Esophagus (tissue), 2 donors: ENCODE measurements around the gene PITX3. TPM values are rescaled to one million over a fixed set of nuclear protein-coding genes. Genes with fewer than 3 reads are reported as not detected.

Experiments
- H3K27ac ChIP-seq, 2 donors: one replicate each; pipeline ENCODE4 v1.5.1; 2013; ENCODE audit warnings: low read depth in 2 of 2, mild to moderate bottlenecking in 2 of 2, inconsistent platforms in 1 of 2, low read length in 1 of 2, moderate library complexity in 1 of 2
- H3K27me3 ChIP-seq, 2 donors: one replicate each; pipeline ENCODE4 v1.6.1; 2013; ENCODE audit warnings: low read length in 2 of 2, control low read depth in 1 of 2, mild to moderate bottlenecking in 1 of 2; ENCODE audit not compliant: insufficient read depth in 2 of 2, control insufficient read depth in 1 of 2
- H3K36me3 ChIP-seq, 2 donors: one replicate each; pipeline ENCODE4 v1.6.1; 2013; ENCODE audit warnings: low read length in 1 of 2; ENCODE audit not compliant: control insufficient read depth in 2 of 2, insufficient read depth in 2 of 2
- H3K4me1 ChIP-seq, 2 donors: one replicate each; pipeline ENCODE4 v1.6.1; 2013; ENCODE audit warnings: low read length in 1 of 2; ENCODE audit not compliant: control insufficient read depth in 2 of 2, insufficient read depth in 2 of 2
- H3K4me3 ChIP-seq, 2 donors: one replicate each; pipeline ENCODE4 v1.5.1; 2013; ENCODE audit warnings: low read length in 2 of 2, mild to moderate bottlenecking in 2 of 2, low read depth in 1 of 2, moderate library complexity in 1 of 2
- H3K9me3 ChIP-seq, 2 donors: one replicate each; pipeline ENCODE4 v1.6.1; 2013; ENCODE audit warnings: mild to moderate bottlenecking in 2 of 2, low read depth in 1 of 2, low read length in 1 of 2, moderate library complexity in 1 of 2; ENCODE audit not compliant: control insufficient read depth in 2 of 2, insufficient read depth in 1 of 2
- WGBS, 2 donors: extraction: QIAGEN DNeasy Blood & Tissue Kit; methylation state at CpG; one replicate each; pipeline ENCODE4 v1.1.7; 2013; 5-methylcytosine and 5-hydroxymethylcytosine counted together
- polyA plus RNA-seq, 2 donors: library from polyadenylated mRNA; stranded (reverse); fragments of 200-250 nt; gene quantifications; one replicate each; pipeline ENCODE4 v1.2.3, GENCODE V29; 2013
- donor health status: healthy with polysubstance abuse.
- donor health status: Bipolar disorder and iron deficiency.

The PITX3 gene
- not detected for polyA plus RNA-seq

GRCh38 chr10:102241444-102242117 is at the start of gene PITX3:
TSS of gene PITX3 (minus strand) at chr10:102241512. CDS start at chr10:102232080, 9,432 bp downstream.
- Histone ChIP-seq H3K27me3 (no peaks in the 10 kb centered on the region), H3K27ac (no peak within 1 kb of the TSS), H3K36me3 (no peaks in the 10 kb centered on the region), H3K4me3 (peak within 1 kb of the TSS; percentile 53 to 56), H3K9me3 (no peaks in the 10 kb centered on the region), H3K4me1 (peaks cover 9 to 12% of the 10 kb centered on the region in 2 donors)
- WGBS, 2 donors = 0 to 2% methylated on average over 37 to 57 of the region's 57 CpGs

GRCh38 chr10:102289840-102290239 is 48.5 kb upstream of the PITX3 start:
- WGBS, 2 donors = 93 to 98% methylated on average over 3 of the region's 3 CpGs
- Histone ChIP-seq H3K4me1 (no peaks in the 10 kb centered on the region), H3K27ac (no peak overlapping the region), H3K9me3 (no peaks in the 10 kb centered on the region), H3K27me3 (no peaks in the 10 kb centered on the region), H3K4me3 (no peak overlapping the region), H3K36me3 (no peaks in the 10 kb centered on the region)

GRCh38 chr10:102289356-102289755 is 48.0 kb upstream of the PITX3 start:
- Histone ChIP-seq H3K4me1 (no peaks in the 10 kb centered on the region), H3K36me3 (no peaks in the 10 kb centered on the region), H3K27ac (no peak overlapping the region), H3K9me3 (no peaks in the 10 kb centered on the region), H3K27me3 (no peaks in the 10 kb centered on the region), H3K4me3 (no peak overlapping the region)
- 95 to 98% methylated on average over 2 of the region's 2 CpGs for WGBS, 2 donors

- 87 to 94% methylated on average over 4 of the region's 4 CpGs for WGBS, 2 donors
- Histone ChIP-seq H3K4me3 (no peak overlapping the region), H3K36me3 (no peaks in the 10 kb centered on the region), H3K4me1 (no peaks in the 10 kb centered on the region), H3K27me3 (no peaks in the 10 kb centered on the region), H3K9me3 (no peaks in the 10 kb centered on the region), H3K27ac (no peak overlapping the region)
Observed at GRCh38 chr10:102287991-102288390, 46.7 kb upstream of the PITX3 start.

GRCh38 chr10:102287538-102287937 is 46.2 kb upstream of the PITX3 start:
- Histone ChIP-seq H3K9me3 (no peaks in the 10 kb centered on the region), H3K36me3 (no peaks in the 10 kb centered on the region), H3K27ac (no peak overlapping the region), H3K4me1 (no peaks in the 10 kb centered on the region), H3K4me3 (no peak overlapping the region), H3K27me3 (no peaks in the 10 kb centered on the region)

GRCh38 chr10:102286216-102286615 is 44.9 kb upstream of the PITX3 start:
- H3K4me1 ChIP-seq = no peaks in the 10 kb centered on the region
- WGBS, 2 donors = 59% methylated on average over 2 of the region's 2 CpGs
- H3K9me3 ChIP-seq = no peaks in the 10 kb centered on the region
- no peak overlapping the region for H3K4me3 ChIP-seq
- H3K27ac ChIP-seq = no peak overlapping the region
- H3K36me3 ChIP-seq = no peaks in the 10 kb centered on the region
- no peaks in the 10 kb centered on the region for H3K27me3 ChIP-seq

- Histone ChIP-seq H3K4me1 (no peaks in the 10 kb centered on the region), H3K27ac (no peak overlapping the region)
Observed at GRCh38 chr10:102285133-102285532, 43.8 kb upstream of the PITX3 start.

GRCh38 chr10:102284531-102284930 is 43.2 kb upstream of the PITX3 start:
- 53 to 71% methylated on average over 2 of the region's 2 CpGs for WGBS, 2 donors
- Histone ChIP-seq H3K27ac (no peak overlapping the region), H3K27me3 (no peaks in the 10 kb centered on the region), H3K9me3 (no peaks in the 10 kb centered on the region), H3K4me1 (no peaks in the 10 kb centered on the region), H3K36me3 (no peaks in the 10 kb centered on the region), H3K4me3 (no peak overlapping the region)

More at GRCh38 chr10:102285133-102285532, 43.8 kb upstream of the PITX3 start:
- H3K36me3 ChIP-seq = no peaks in the 10 kb centered on the region
- no peaks in the 10 kb centered on the region for H3K9me3 ChIP-seq
- WGBS, 2 donors = 76 to 81% methylated on average over 2 of the region's 2 CpGs
- H3K4me3 ChIP-seq = no peak overlapping the region
- H3K27me3 ChIP-seq = no peaks in the 10 kb centered on the region

GRCh38 chr10:102283890-102284289 is 42.6 kb upstream of the PITX3 start:
- Histone ChIP-seq H3K4me1 (no peaks in the 10 kb centered on the region), H3K27me3 (no peaks in the 10 kb centered on the region), H3K4me3 (peak overlapping the region in 1 of 2 donors; percentile 20), H3K9me3 (no peaks in the 10 kb centered on the region), H3K27ac (peak overlapping the region; percentile 56 to 63), H3K36me3 (no peaks in the 10 kb centered on the region)
- 34 to 48% methylated on average over 2 of the region's 2 CpGs for WGBS, 2 donors

GRCh38 chr10:102283488-102283887 is 42.2 kb upstream of the PITX3 start:
- no peaks in the 10 kb centered on the region for H3K36me3 ChIP-seq
- peak overlapping the region; percentile 17 to 71 for H3K27ac ChIP-seq
- WGBS, 2 donors = 40 to 49% methylated on average over 2 of the region's 2 CpGs
- peak overlapping the region in 1 of 2 donors; percentile 20 for H3K4me3 ChIP-seq
- no peaks in the 10 kb centered on the region for H3K4me1 ChIP-seq
- H3K27me3 ChIP-seq = no peaks in the 10 kb centered on the region
- H3K9me3 ChIP-seq = no peaks in the 10 kb centered on the region
